Esophagus (tissue), 2 donors: ENCODE measurements around the gene DET1. TPM values are rescaled to one million over a fixed set of nuclear protein-coding genes. Genes with fewer than 3 reads are reported as not detected.

Experiments used
- H3K27ac ChIP-seq, 2 donors: one replicate each; pipeline ENCODE4 v1.5.1; 2013; ENCODE audit warnings: low read depth in 2 of 2, mild to moderate bottlenecking in 2 of 2, inconsistent platforms in 1 of 2, low read length in 1 of 2, moderate library complexity in 1 of 2
- H3K27me3 ChIP-seq, 2 donors: one replicate each; pipeline ENCODE4 v1.6.1; 2013; ENCODE audit warnings: low read length in 2 of 2, control low read depth in 1 of 2, mild to moderate bottlenecking in 1 of 2; ENCODE audit not compliant: insufficient read depth in 2 of 2, control insufficient read depth in 1 of 2
- H3K36me3 ChIP-seq, 2 donors: one replicate each; pipeline ENCODE4 v1.6.1; 2013; ENCODE audit warnings: low read length in 1 of 2; ENCODE audit not compliant: control insufficient read depth in 2 of 2, insufficient read depth in 2 of 2
- H3K4me1 ChIP-seq, 2 donors: one replicate each; pipeline ENCODE4 v1.6.1; 2013; ENCODE audit warnings: low read length in 1 of 2; ENCODE audit not compliant: control insufficient read depth in 2 of 2, insufficient read depth in 2 of 2
- H3K4me3 ChIP-seq, 2 donors: one replicate each; pipeline ENCODE4 v1.5.1; 2013; ENCODE audit warnings: low read length in 2 of 2, mild to moderate bottlenecking in 2 of 2, low read depth in 1 of 2, moderate library complexity in 1 of 2
- H3K9me3 ChIP-seq, 2 donors: one replicate each; pipeline ENCODE4 v1.6.1; 2013; ENCODE audit warnings: mild to moderate bottlenecking in 2 of 2, low read depth in 1 of 2, low read length in 1 of 2, moderate library complexity in 1 of 2; ENCODE audit not compliant: control insufficient read depth in 2 of 2, insufficient read depth in 1 of 2
- WGBS, 2 donors: extraction: QIAGEN DNeasy Blood & Tissue Kit; methylation state at CpG; one replicate each; pipeline ENCODE4 v1.1.7; 2013; 5-methylcytosine and 5-hydroxymethylcytosine counted together
- polyA plus RNA-seq, 2 donors: library from polyadenylated mRNA; stranded (reverse); fragments of 200-250 nt; gene quantifications; one replicate each; pipeline ENCODE4 v1.2.3, GENCODE V29; 2013
- donor health status: healthy with polysubstance abuse.
- donor health status: Bipolar disorder and iron deficiency.

Gene DET1
- polyA plus RNA-seq, 2 donors = 0.82 to 0.92 TPM

DNA sequence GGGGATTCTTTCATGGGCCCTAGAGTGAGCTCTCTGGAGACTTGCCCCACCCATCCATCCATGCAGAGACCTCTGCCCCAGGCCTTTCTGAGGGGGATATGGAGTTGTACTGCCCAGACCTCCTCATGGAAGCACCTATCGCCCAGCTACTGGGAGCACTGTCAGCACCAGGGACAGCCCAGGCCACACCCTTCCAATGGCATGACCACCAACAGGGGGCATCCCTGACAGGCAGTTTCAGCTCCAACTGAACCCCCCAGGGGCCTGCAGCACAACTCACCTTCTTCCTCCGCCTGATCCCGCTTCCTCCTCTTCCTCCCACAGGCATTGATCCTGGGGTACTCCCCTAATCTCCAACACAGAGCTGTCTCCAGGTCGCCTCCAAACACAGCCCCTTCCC lies 57.2 kb downstream of the DET1 start:
- Histone ChIP-seq H3K27ac (no peak overlapping the region), H3K27me3 (no peaks in the 10 kb centered on the region), H3K9me3 (no peaks in the 10 kb centered on the region), H3K4me3 (no peak overlapping the region), H3K4me1 (no peaks in the 10 kb centered on the region), H3K36me3 (no peaks in the 10 kb centered on the region)
- WGBS, 2 donors = 85 to 89% methylated on average over 4 of the region's 4 CpGs

GRCh38 chr15:88487796-88488523 lies 58.5 kb downstream of the DET1 start:
- Histone ChIP-seq H3K36me3 (no peaks in the 10 kb centered on the region), H3K27ac (no peak overlapping the region), H3K4me3 (no peak overlapping the region), H3K9me3 (no peaks in the 10 kb centered on the region), H3K27me3 (no peaks in the 10 kb centered on the region), H3K4me1 (no peaks in the 10 kb centered on the region)
- WGBS, 2 donors = 56 to 68% methylated on average over 11 of the region's 11 CpGs

- Histone ChIP-seq H3K4me1 (no peaks in the 10 kb centered on the region), H3K9me3 (no peaks in the 10 kb centered on the region), H3K36me3 (no peaks in the 10 kb centered on the region), H3K27ac (no peak overlapping the region), H3K4me3 (no peak overlapping the region), H3K27me3 (no peaks in the 10 kb centered on the region)
- WGBS, 2 donors = 81 to 82% methylated on average over 2 of the region's 2 CpGs
Measured at GRCh38 chr15:88487178-88487795, 59.2 kb downstream of the DET1 start.

GRCh38 chr15:88484682-88485331 lies 61.7 kb downstream of the DET1 start:
- Histone ChIP-seq H3K4me3 (no peak overlapping the region), H3K4me1 (no peaks in the 10 kb centered on the region), H3K27me3 (no peaks in the 10 kb centered on the region), H3K9me3 (no peaks in the 10 kb centered on the region), H3K36me3 (no peaks in the 10 kb centered on the region), H3K27ac (no peak overlapping the region)
- WGBS, 2 donors = 39 to 52% methylated on average over 10 of the region's 10 CpGs

- no peaks in the 10 kb centered on the region for H3K4me1 ChIP-seq
- no peak overlapping the region for H3K27ac ChIP-seq
- no peaks in the 10 kb centered on the region for H3K9me3 ChIP-seq
- H3K4me3 ChIP-seq = no peak overlapping the region
- H3K36me3 ChIP-seq = peaks cover 3 to 5% of the 10 kb centered on the region in 2 donors
- WGBS, 2 donors = 60 to 66% methylated on average over 1 of the region's 1 CpG
- H3K27me3 ChIP-seq = no peaks in the 10 kb centered on the region
Measured at GRCh38 chr15:88482263-88482662, 64.2 kb downstream of the DET1 start.

DNA sequence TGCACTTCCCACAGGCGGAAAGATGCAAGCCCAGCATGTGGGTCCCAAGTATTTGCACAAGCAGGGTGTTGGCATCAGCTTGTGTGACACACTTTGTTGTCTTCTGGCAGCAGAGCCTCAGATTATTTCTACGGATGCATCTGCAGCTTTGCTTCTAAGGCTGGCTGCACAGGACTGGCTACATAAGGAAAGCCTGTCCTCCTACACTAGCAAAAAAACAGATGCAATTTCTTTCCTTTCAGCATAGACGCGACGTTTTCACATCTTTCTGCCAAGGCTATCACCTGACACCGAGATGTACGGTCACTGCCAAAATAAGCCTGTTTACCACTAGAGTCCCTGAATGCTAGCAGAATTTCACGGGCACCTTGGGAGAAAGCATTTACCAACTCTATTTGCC lies 65.5 kb downstream of the DET1 start:
- no peaks in the 10 kb centered on the region for H3K4me1 ChIP-seq
- no peak overlapping the region for H3K27ac ChIP-seq
- 73 to 77% methylated on average over 8 of the region's 8 CpGs for WGBS, 2 donors
- peaks cover 5 to 9% of the 10 kb centered on the region in 2 donors for H3K36me3 ChIP-seq
- H3K4me3 ChIP-seq = no peak overlapping the region
- H3K27me3 ChIP-seq = no peaks in the 10 kb centered on the region
- H3K9me3 ChIP-seq = no peaks in the 10 kb centered on the region

- peaks cover 8 to 9% of the 10 kb centered on the region in 2 donors for H3K36me3 ChIP-seq
Measured at GRCh38 chr15:88479169-88479568, 67.3 kb downstream of the DET1 start.

GRCh38 chr15:88477904-88478303 lies 68.6 kb downstream of the DET1 start:
- no peaks in the 10 kb centered on the region for H3K9me3 ChIP-seq
- H3K4me1 ChIP-seq = no peaks in the 10 kb centered on the region
- H3K36me3 ChIP-seq = peaks cover 11 to 12% of the 10 kb centered on the region in 2 donors
- H3K27me3 ChIP-seq = no peaks in the 10 kb centered on the region
- WGBS, 2 donors = 89 to 93% methylated on average over 5 of the region's 5 CpGs
- H3K4me3 ChIP-seq = no peak overlapping the region
- H3K27ac ChIP-seq = no peak overlapping the region

More at GRCh38 chr15:88479169-88479568, 67.3 kb downstream of the DET1 start:
- no peaks in the 10 kb centered on the region for H3K4me1 ChIP-seq
- H3K9me3 ChIP-seq = no peaks in the 10 kb centered on the region
- no peak overlapping the region for H3K4me3 ChIP-seq
- no peaks in the 10 kb centered on the region for H3K27me3 ChIP-seq
- H3K27ac ChIP-seq = no peak overlapping the region
- WGBS, 2 donors = 85 to 86% methylated on average over 3 of the region's 3 CpGs

DNA sequence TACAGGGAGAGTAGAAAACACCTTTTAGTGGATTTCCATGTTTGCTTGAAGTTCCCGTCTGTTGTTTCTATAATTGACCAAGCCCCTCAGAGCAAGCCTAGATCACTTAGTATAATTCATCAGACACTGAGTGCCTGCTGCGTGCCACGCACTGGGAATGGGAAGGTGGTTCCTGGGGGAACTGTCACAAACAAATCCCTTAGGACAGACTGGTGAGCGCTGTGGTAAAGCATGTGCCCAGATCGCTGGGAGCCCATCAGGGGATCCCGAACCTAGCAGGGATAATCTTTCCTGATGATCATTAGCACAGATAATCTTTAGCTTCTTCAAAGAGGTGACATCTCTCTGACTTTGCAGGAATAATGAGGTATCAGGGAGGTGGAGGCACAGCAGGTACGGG lies 69.4 kb downstream of the DET1 start:
- Histone ChIP-seq H3K27me3 (no peaks in the 10 kb centered on the region), H3K4me3 (no peak overlapping the region), H3K36me3 (peaks cover 11 to 12% of the 10 kb centered on the region in 2 donors), H3K27ac (no peak overlapping the region), H3K9me3 (no peaks in the 10 kb centered on the region), H3K4me1 (no peaks in the 10 kb centered on the region)
- 88 to 89% methylated on average over 7 of the region's 7 CpGs for WGBS, 2 donors
